22Rv1 (cell line): ENCODE results near the gene PARD6G.

Experiments used
- CTCF ChIP-seq: fragments of 450-650 bp; IDR thresholded peaks from 2 replicates; pipeline ENCODE4 v1.5.1; 2017; ENCODE audit warnings: mild to moderate bottlenecking
- ZFX ChIP-seq: fragments of 450-650 bp; IDR thresholded peaks from 2 replicates; pipeline ENCODE4 v1.6.1; 2017; ENCODE audit warnings: antibody characterized with exemption, borderline replicate concordance

- TF ChIP-seq CTCF (no peak), ZFX (no peak)
Measured at GRCh38 chr18:80181642-80182461, 65.5 kb downstream of the PARD6G start.
